Medulla oblongata (tissue), 1 donor: Measurements from ENCODE around the gene BNIP5.
"Not testable (repeated sequence)": the region's sequence is repeated elsewhere in the genome, so short reads cannot be mapped to it uniquely, and the experiment has no call there.

Experiments
- DNase-seq: peaks from one replicate; pipeline ENCODE4 v3.0.0-alpha.2; 2015; ENCODE audit errors: extremely low spot score

BNIP5 gene

DNA sequence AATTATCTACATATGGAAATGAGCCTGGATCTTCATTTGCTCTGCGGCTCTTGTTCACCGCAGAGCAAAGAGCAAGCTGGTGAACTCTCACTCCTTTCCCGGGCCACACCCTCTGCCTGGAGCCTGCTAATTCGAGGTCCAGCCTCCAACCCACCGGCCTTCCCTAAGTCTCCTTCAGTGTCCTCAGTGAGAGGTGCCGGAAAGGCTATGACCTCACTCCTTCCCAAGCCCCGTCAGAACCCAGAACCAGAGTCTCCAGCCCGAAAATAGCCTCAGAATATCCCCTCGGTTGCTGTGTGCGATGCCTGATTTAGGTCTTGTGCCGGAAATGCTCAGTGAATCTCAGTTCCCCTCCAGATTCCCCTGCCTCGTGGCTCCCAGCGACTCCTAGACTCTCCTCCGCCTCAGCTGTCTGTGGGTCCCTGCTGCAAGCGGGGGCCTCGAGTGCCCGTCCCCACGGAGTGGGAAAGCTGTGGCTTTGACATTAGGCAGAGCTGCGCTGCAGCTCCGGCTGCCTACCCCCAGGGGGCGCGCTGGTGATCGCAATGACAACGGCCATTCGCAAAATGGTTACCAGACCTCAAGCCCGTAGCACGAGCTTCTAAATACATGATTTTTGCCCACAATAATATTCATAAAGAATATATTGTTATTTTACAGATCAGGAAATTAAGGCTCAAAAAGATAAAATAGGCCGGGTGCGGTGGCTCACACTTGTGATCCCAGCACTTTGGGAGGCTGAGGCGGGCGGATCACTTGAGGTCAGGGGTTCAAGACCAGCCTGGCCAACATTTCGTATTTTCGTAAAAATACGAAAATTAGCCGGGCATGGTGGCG is 4.1 kb upstream of the BNIP5 start:
- DNase-seq: peak; percentile 55

DNA sequence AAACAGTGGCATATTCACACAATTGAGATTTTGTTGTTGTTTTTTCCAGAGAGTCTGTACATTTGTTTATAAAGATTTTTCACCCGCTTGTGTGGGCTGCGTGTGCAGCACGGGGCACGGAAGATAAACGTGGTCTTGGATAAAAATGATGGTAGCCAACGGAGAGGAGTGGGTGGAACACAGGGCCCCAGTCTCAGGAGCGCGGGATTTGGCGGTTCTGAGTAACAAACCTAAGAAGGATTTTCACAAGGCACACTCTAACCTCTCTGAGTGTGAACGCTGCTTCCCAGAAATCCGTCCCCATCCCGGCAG is 3.6 kb upstream of the BNIP5 start:
- no peak for DNase-seq

DNA sequence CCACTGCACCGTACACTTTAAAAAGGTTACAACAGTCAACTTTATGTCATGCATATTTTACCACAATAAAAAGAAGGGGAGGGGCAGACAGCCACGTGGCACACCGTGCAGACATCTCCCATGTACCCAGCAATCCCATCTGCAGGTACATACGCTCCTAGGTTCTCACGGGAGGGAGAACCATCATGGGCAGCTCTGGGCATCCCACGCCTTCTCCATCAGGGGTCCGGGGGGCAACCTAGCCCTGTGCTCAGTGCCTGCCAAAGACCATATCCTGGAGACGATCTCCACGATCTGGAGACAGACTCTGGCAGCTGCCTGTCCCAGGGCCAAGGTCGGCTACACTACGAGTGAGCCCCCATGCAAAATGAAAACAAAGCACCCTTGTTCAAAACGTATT is 2.5 kb upstream of the BNIP5 start:
- DNase-seq: no peak

DNA sequence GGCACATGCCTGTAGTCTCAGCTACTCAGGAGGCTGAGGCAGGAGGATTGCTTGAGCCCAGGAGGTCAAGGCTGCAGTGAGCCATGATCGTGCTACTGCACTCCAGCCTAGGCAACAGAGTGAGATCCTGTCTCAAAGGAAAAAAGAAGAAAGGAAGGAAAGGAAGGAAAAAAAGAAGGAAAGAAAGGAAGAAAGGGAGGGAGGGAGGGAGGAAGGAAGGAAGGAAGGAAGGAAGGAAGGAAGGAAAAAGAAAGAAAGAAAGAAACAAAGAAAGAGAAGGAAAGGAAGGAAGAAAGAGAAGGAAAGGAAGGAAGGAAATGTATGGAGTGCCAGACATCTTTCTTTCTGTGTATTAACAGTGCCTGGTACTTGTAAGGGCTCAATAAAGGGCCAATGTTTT is 1.5 kb upstream of the BNIP5 start:
- not testable (repeated sequence) for DNase-seq

DNA sequence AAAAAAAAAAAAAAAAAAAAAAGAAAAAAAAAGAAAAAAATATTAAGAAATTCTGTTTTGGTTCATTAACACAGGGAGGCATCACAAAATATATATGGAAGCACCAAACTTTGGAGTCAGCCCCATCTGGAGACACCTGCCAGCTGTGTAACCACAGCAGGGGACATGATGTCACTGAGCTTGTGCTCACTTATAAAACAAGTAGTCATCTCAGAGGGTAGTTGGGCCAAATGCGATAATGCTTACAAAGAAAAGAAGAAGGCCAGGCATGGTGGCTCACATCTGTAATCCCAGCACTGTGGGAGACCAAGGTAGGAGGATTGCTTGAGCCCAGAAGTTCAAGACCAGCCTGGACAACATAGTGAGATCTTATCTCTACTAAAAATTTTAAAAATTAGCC is 1.1 kb upstream of the BNIP5 start:
- no peak for DNase-seq

DNA sequence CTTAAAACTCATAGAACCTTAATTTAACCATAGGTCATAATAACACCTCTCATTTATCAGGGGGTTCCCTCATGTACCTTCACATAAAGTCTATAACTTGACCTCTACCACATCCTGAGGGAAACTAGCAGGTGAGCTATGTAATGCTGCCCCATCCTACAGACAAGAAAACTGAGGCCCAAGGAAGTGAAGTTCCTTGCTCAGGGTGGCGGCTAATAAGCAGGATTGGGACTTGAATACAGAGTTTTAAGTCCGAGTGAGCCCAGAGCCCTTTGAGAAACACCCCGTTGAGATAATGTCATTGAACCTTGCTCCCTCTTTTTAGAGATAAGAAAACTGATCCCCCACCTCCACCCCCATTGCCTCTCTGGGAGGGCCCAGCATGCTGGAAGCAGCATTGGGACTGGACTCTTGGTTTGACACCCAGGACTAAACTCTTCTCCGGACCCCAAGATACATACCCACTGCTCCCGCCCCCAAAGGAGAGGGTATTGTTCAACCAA is 429 bp downstream of the BNIP5 start:
- no peak for DNase-seq

DNA sequence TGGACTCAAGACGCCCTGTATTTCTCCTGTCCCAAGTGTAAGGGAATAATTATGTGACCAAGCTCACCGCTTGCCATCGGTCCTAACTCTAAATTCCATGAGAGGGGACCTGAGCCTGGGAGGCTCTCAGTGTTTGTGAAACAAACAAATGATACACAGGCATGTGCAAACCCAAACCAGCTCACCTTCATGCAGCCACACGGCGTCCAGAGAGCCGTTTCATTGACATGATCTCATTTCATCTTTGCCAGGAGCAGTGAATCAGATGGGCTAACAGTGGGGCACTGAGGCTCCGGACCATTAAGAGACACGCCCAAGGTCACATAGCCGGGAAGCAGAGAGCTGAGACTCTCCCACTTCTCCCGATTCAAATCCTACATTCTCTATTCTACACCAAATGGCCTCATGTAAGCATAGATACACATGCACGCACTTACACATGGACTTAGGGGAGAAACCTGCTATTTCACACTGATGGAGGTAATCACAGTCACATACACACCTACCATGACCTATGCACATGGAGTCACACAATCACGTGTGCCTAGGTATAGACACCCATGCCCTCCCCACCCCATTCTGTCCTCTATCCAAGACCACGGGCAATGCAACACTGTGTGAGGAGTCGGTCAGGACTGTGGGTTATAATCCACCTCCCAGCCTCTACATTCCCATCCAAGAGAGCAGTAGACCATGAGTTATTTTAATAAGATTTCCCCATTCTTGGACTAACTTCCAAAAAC is 1.1 kb downstream of the BNIP5 start:
- DNase-seq: no peak

DNA sequence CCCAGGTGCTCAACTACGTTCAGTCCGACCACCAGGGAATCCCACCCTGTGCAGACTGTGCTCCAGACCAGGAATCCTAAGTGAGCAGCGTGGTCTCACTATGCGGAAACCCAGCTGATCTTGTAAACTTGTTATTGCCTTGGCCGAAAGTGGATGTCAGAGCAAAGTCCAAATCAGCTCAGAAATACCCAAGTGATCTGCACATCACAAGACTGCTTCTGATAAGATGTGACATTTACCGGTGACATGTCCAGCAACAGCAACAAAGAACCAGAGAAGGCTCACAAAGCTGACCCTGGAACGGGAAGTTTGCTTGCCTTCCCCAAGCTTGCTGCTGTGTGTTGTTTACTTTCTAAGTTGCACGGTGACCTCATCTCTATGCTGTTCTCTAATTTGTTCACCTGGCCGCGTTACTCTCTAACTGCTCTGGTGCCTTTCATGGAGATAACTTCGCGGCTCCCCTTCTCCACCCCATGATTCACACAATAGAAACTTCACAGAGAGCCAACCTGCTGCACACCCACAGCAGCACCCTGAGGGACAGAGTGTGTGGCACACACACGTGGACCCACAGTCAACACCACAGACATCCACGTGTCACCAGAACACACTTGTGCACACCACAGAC is 1.7 kb downstream of the BNIP5 start:
- no peak for DNase-seq

DNA sequence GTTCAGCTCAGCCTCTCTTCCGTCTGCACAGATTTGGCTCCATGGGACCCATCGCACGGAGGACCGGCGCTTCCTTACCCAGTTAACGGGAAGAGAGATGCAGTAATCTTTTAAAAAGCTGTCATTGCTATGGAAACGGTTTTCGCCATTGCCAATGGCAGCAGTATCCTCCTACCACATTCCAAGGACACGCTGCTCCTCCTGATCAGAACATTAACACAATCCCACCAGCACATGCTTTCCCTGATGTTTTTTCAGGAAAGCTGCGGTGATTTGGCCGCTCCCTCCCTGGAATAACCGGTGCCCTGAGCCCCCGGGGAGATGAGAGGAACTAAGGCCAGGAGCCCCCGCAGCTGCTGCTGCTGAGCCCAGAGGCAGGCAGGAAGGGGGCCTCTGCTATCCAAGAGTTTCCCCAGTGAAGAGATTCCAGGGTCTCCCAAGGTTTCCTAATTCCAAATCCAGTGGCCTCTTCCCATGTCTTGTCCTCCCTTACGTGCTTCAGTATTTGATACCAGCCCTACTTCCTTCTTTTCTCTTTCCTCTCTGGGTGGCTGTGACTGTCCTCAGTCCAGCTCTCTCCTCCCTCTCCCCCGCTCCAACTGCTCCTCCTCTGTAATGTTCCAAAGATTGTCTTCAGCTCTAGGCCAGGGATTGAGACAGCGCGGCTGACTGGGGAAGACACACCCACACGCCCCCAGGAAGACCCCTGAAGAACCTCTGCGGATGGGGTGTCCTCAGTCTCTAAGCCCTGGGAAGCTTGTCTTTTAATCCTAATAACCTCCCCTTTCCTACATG is 2.6 kb downstream of the BNIP5 start:
- DNase-seq: no peak

DNA sequence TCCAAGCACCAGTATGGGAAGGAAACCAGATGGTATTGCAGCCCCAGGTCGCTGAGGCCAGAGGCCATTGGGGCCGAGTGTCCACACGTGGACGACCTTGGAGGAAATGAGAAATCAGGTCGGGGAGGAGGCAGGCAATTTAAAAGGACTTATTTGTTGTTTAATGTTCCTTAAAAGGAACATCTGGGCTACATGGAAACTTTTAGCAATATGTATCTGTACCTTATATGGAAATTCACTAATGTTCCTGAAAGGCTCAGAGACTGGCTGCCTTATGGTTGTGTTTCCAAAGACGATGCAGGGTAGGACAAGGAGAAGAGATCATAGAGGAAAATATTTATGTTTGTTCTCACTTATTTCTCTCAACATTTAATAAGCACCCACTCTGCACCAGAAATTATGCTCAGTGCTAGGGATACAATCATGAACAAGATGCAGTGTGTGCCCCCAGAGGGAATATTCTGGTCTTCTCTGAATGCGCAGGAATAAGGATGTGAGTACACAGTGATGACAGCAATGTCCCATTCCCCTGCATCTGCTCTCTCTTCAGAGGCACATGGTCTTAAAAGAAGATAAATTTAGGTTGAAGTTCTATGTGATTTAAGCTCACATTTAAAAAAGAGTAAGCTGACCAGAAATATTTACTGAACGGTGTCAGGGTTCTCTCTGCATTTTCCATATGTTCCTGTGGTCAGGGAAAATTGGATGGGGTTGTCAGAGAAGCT is 3.4 kb downstream of the BNIP5 start:
- no peak for DNase-seq

DNA sequence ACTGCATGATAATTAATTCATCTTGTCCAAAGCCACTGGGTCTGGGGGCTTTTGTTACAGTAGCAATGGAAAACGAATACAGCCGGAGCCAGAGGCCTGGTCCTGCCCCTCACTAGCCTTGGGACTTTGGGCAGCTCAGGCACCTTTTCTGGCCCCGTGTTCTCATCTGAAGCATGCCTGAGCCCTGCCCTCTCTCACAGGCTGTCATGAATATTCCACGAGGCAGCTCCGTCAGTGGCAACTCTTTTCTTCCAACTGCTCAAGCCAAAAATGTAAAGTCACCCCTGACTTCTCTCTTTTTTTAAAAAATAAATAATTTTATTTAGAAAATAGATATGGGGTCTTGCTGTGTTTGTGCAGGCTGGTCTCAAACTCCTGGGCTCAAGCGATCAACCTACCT is 5.3 kb downstream of the BNIP5 start:
- no peak for DNase-seq

DNA sequence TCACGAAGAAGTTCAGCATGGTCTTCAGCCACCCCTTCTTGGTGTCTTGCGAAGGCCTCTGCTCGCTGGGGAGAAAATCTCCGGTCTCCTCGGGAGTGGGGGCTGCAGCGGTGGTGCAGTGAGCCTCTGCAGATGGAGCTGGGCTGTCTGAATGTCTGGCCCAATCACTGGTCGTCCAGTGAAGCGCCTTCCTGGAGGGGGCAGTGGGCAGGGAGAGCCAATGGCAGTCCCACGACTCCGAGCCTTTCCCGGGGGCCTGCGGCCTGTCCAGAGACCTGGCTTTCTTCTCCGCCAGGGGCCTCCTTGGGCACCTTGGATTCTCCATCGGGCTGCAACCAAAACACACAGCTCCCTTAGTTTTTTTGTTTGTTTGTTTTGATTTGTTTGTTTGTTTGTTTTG is 6.3 kb downstream of the BNIP5 start:
- no peak for DNase-seq

DNA sequence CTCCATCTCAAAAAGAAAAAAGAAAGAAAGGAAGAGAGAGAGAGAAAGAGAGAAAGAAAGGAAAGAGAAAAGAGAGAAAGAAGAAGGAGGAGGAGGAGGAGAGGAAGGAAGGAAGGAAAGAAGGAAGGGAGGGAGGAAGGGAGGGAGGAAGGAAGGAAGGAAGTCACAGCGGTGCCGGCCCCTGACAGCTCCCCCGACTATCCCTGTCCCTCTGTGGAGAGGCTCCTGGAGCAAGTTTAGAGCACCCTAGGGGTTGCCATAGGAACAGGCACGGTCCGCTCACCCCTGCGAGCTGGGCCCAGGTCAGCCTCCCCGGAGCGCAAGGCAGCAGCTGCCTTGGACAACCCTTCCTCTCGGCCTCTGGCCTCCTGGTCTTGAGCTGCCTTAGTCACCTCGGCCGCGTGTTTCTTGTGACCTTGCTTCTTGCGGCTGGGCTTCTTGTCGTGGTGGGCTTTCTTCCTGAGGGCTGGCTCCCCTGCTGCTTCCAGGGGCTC is 6.8 kb downstream of the BNIP5 start:
- no peak for DNase-seq

DNA sequence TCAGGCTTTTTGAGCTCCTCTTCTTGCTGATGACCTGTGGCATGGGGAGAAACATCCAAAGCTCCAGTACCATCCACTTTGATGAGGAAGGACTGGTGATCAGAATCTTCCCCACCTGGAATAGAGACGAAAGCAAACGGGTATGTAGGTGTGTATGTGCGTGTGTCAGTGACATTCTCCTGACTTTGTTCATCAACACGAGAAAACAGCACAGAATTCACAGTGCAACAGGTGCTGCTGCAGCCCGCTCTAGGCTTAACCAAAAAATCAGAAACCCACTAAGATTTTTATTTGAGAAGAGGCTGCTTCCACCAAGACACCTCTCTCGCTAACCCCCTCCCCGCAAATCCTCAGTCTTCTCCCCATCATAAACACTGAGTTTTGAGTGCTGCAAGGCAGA is 8.1 kb downstream of the BNIP5 start:
- no peak for DNase-seq

DNA sequence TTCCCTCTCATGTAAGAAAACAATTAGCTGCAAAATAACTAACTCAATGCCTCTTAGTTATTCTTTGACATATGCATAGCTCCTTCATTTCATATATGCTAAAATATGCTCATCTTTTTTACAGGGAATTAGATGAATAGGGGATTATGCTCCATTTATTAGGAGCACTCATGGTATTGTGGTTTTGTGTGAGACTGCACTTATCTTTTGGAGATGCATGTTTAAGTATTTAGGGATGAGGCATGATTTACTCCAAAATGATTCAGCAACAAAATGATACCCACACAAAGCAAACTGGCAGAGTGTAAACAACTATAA is 8.8 kb downstream of the BNIP5 start:
- no peak for DNase-seq

DNA sequence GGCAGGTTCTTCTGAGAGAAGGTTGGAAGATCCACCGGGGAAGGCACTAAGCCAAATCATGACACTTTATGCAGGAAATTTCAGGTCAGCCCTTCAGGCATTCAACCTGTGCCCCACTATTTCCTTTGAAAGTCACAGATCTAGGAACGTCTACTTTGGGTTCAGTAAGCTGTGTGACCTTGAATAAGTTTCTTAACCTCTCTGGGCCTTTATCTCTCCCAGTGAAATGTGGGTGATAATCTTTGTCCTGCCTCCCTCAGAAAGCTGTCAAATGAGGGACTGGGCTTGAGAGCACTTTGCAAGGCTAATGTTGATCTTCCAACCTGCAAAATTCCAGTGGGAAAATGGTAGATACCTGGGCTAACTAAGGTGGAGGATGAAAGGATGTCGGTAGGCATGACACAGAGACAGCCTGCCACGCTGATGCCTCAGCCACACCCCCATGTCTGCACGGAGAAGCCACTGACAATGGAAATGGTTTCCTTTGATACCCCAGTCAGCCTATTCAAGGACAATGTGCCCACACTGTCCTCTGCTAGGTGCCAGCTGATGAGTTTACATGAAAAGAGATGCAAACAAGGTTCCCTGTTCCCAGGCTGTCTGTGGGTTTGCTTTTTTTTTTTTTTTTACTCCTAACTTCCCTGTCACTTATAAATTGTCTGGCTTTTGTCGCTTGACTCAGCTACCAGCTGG is 9.3 kb downstream of the BNIP5 start:
- DNase-seq: no peak

DNA sequence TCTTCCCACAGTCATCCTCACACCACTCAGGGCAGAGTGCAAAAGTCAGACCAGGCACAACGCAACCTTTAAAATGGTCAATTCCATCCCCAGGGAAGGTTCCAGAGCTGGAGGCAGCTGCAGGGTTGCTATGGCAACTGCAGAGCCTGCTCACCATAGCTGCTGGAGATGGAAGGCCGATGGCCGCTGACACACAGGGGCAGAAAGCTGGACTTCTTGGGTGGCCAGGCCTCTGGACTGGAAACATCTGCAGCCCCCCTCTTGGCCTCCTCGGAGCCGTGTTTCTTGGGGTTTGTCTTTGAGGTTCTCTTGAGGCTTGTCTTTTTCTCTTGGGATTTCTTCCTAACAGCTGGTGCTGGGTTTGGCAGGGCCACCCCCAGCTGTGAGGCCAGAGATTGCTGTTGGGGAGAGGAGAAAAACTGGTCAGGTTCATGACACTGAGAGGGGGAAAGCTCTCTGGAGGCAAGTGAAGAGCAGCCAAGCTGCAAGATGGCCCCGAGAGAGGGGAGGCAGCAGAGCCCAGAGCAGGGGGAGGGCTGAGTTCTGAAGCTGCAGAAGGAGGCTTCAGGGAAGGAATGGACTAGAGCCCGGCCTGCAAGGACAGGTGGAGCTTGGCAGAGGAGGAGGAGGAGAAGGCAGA is 10.2 kb downstream of the BNIP5 start:
- DNase-seq: peak; percentile 47

DNA sequence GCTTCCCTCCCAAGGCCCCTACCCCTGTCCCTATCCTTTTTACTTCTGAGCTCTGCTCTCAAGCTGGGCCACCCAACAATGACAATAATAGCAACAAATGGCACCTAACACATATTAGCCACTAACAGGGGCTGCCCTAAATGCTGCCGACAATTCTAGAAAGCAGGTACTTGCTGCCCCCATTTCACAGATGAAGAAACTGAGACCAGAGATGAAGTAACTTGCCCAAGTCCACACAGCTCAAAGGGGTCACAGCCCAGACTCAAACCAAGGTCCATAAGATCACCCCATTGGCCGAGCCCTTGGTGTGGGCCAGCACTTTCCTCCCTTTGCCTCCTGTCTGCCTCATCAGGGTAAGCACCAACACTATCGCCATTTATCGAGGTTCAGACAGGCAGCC is 12.0 kb downstream of the BNIP5 start:
- no peak for DNase-seq

DNA sequence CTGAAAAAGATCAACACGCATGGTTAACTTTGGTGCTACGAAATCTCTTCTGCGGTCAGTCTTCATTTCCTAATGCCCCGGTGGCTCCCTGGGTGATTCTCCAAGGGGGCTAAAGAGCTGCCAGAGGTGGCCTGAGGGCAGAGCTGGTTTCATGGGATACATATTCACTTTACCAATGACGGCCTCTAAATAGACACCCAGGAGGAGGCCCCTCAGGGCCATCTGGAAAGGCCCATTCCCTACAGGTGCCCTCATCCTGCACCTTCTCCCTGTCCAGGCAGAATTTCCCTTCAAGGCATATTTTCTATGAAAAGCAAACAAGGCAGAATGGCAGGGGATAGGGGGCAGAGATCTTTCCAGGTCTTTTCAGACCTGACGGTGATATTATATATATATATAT is 12.5 kb downstream of the BNIP5 start:
- no peak for DNase-seq

DNA sequence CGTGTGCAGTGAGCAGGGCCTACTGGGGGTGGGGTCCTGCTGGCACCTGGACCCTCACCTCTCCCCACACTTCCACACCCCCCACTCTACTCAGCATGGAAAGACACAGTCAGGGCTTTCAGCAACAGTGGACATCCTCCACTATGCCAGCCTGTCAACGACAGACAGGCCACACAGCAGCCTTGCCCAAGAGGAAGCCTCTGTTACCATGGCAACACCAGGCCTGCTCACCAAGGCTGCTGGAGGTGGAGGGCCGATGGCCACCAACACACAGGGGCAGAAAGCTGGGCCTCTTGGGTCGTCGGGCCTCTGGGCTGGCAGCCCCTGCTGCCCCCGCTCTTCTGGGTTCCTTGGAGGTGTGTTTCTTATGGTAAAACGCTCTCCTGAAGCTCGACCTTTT is 13.6 kb downstream of the BNIP5 start:
- DNase-seq: no peak
